OCI-LY7 (cell line): ENCODE results near the gene SPATA17. TPM values are rescaled to one million over a fixed set of nuclear protein-coding genes. Genes with fewer than 3 reads are reported as not detected.

Experiments used
- BruUV-seq: library from RNA; stranded (reverse); fragments of 400-500 nt; replicated peaks from 2 replicates; lab custom pipeline; 2021; lab: Mats Ljungman, UMichigan
- CTCF ChIA-PET: fragments of 300-600 bp; sonication (Branson Sonifier 250); formaldehyde crosslinking; loops from one replicate; lab custom pipeline; 2022; ENCODE audit warnings: antibody characterized with exemption; ENCODE audit not compliant: unreplicated experiment; lab: Charles Lee
- POLR2A ChIA-PET: fragments of 300-600 bp; sonication (Branson Sonifier 250); formaldehyde crosslinking; loops from one replicate; lab custom pipeline; 2022; ENCODE audit warnings: antibody characterized with exemption; lab: Charles Lee
- DNase-seq: peaks from one replicate; pipeline ENCODE4 v3.0.0-alpha.2; 2015; ENCODE audit warnings: low spot score
- H2AFZ ChIP-seq: fragments of 200-600 bp; sonication (generic), shearing (Covaris generic); 2 replicates; pipeline ENCODE4 v1.6.1; 2014; ENCODE audit warnings: mild to moderate bottlenecking, antibody characterized with exemption, low read length, moderate library complexity
- H3K27ac ChIP-seq: fragments of 200-600 bp; sonication (generic); 2 replicates; pipeline ENCODE4 v1.5.1; 2014; ENCODE audit warnings: mixed run types, low read depth, mild to moderate bottlenecking, moderate library complexity, low read length, inconsistent platforms; ENCODE audit not compliant: poor library complexity, severe bottlenecking
- H3K36me3 ChIP-seq: fragments of 200-600 bp; sonication (generic); 2 replicates; pipeline ENCODE4 v1.6.1; 2014; ENCODE audit warnings: mild to moderate bottlenecking, antibody characterized with exemption, low read length, moderate library complexity, mixed read lengths; ENCODE audit not compliant: insufficient read depth
- H3K4me1 ChIP-seq: fragments of 200-600 bp; sonication (generic); 2 replicates; pipeline ENCODE4 v1.5.1; 2014; ENCODE audit warnings: mild to moderate bottlenecking, low read length; ENCODE audit not compliant: insufficient read depth, poor library complexity, severe bottlenecking
- H3K4me2 ChIP-seq: fragments of 200-600 bp; sonication (generic); 2 replicates; pipeline ENCODE4 v1.6.1; 2014; ENCODE audit warnings: mild to moderate bottlenecking, low read length
- H3K4me3 ChIP-seq: fragments of 200-600 bp; sonication (generic); 2 replicates; pipeline ENCODE4 v1.5.1; 2014; ENCODE audit warnings: mild to moderate bottlenecking, low read depth, low read length; ENCODE audit not compliant: poor library complexity, severe bottlenecking
- H3K79me2 ChIP-seq: fragments of 200-600 bp; sonication (generic); 2 replicates; pipeline ENCODE4 v1.6.1; 2016; ENCODE audit warnings: low read depth, mild to moderate bottlenecking, low read length, moderate library complexity, mixed read lengths; ENCODE audit not compliant: insufficient read depth
- H3K9me2 ChIP-seq: fragments of 200-600 bp; sonication (generic); 2 replicates; pipeline ENCODE4 v1.6.1; 2016; ENCODE audit warnings: mild to moderate bottlenecking, low read length, mixed read lengths; ENCODE audit not compliant: insufficient read depth
- H3K9me3 ChIP-seq: fragments of 200-600 bp; sonication (generic); 2 replicates; pipeline ENCODE4 v1.6.1; 2014; ENCODE audit warnings: mild to moderate bottlenecking, mixed run types, low read length, mixed read lengths
- H4K20me1 ChIP-seq: fragments of 200-600 bp; sonication (generic); 2 replicates; pipeline ENCODE4 v1.6.1; 2014; ENCODE audit warnings: mild to moderate bottlenecking, antibody characterized with exemption, low read length, moderate library complexity, mixed read lengths; ENCODE audit not compliant: insufficient read depth
- EZH2phosphoT487 ChIP-seq: fragments of 200-600 bp; sonication (generic); IDR thresholded peaks from 2 replicates; pipeline ENCODE4 v1.6.1; 2018; ENCODE audit warnings: low read depth, borderline replicate concordance, mild to moderate bottlenecking, mixed run types, antibody characterized with exemption, low read length, moderate library complexity, mixed read lengths
- intact Hi-C: fragments of 100-400 bp; cut with micrococcal nuclease; formaldehyde crosslinking; loops from one replicate; pipeline ENCODE4 v1.10.0; 2022; ENCODE audit not compliant: unreplicated experiment
- total RNA-seq, 2 experiments: library from RNA; depleted of rRNA in 1 of 2; stranded (reverse); fragments of >200 nt in 1 of 2; shearing (Covaris generic) in 1 of 2; gene quantifications; 2 replicates each; pipeline ENCODE4 v1.2.3, GENCODE V29; 2014 to 2022
- TF ChIP-seq, protein P1 (sequence below): fragments of 200-600 bp; sonication (generic); conservative IDR thresholded peaks from 2 replicates; pipeline ENCODE4 v1.5.1; 2014; ENCODE audit warnings: mild to moderate bottlenecking, antibody characterized with exemption, low read length, moderate library complexity, mixed read lengths

Gene SPATA17
- total RNA-seq, 2 experiments from 2014 or later = not detected

DNA sequence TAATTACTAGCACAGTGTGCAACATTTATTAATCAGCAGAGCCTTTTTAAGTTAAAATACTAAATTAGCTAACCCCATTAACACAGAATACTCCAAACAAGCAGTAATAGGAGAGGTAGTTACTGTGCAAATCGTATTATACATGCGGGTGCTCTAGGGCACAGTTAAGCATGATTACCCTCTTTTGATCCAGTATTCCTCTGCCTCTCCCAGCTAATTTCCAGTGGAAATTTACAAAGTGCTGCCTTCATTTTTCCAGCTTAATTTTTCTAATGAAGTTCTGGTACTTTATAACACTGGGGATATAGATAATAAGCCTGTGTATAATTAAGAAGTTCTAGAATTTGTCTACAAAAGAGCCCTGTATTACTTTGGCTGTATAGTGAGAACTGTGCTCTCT, 159.9 kb downstream of the SPATA17 start:
- Histone ChIP-seq H3K9me3 (no peaks in the 10 kb centered on the region), H3K9me2 (no peaks in the 10 kb centered on the region), H3K79me2 (no peaks in the 10 kb centered on the region), H3K4me2 (no peak overlapping the region), H3K4me3 (no peak overlapping the region), H3K36me3 (no peaks in the 10 kb centered on the region), H4K20me1 (no peaks in the 10 kb centered on the region), H3K27ac (no peak overlapping the region), H3K4me1 (no peaks in the 10 kb centered on the region), H2AFZ (no peak overlapping the region)
- ChIA-PET CTCF (no interaction called here), POLR2A (interaction anchor here (0.6 kb wide), 1 partner anchor 48 kb away, joined by 3 read pairs; no protein-coding TSS in a partner anchor)
- no TSS peak for BruUV-seq
- intact Hi-C loops = no loop called here
- no peak for DNase-seq
- TF ChIP-seq EZH2phosphoT487 = no peak
- TF ChIP-seq, protein P1, sequence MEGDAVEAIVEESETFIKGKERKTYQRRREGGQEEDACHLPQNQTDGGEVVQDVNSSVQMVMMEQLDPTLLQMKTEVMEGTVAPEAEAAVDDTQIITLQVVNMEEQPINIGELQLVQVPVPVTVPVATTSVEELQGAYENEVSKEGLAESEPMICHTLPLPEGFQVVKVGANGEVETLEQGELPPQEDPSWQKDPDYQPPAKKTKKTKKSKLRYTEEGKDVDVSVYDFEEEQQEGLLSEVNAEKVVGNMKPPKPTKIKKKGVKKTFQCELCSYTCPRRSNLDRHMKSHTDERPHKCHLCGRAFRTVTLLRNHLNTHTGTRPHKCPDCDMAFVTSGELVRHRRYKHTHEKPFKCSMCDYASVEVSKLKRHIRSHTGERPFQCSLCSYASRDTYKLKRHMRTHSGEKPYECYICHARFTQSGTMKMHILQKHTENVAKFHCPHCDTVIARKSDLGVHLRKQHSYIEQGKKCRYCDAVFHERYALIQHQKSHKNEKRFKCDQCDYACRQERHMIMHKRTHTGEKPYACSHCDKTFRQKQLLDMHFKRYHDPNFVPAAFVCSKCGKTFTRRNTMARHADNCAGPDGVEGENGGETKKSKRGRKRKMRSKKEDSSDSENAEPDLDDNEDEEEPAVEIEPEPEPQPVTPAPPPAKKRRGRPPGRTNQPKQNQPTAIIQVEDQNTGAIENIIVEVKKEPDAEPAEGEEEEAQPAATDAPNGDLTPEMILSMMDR = no peak

DNA sequence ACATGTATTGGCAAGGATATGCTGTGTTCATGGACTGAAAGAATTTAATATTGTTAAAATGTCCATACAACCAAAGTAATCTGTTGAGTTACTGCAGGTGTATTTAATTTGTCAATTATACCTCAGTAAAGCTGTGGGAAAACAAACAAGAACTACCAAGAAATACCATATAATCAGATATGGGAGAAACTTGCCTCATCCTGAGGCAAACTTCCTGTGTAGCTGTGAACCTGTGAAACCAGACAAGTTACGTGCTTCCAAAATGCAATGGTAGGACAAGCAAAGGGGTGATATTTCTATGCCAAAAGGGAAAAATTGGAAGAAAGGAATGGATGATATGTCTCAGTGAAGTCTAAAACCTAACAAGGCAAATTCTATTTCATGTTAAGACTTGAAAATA, 174.6 kb downstream of the SPATA17 start:
- Histone ChIP-seq H4K20me1 (no peaks in the 10 kb centered on the region), H3K4me3 (no peak overlapping the region), H3K4me1 (no peaks in the 10 kb centered on the region), H3K9me2 (no peaks in the 10 kb centered on the region), H3K79me2 (no peaks in the 10 kb centered on the region), H3K27ac (no peak overlapping the region), H3K36me3 (no peaks in the 10 kb centered on the region), H3K4me2 (no peak overlapping the region), H2AFZ (no peak overlapping the region), H3K9me3 (no peaks in the 10 kb centered on the region)
- CTCF ChIA-PET = no interaction called here
- DNase-seq = no peak
- TF ChIP-seq, protein P1 = no peak
- TF ChIP-seq EZH2phosphoT487 = no peak
- intact Hi-C loops = no loop called here
- no TSS peak for BruUV-seq
- POLR2A ChIA-PET = no interaction called here

DNA sequence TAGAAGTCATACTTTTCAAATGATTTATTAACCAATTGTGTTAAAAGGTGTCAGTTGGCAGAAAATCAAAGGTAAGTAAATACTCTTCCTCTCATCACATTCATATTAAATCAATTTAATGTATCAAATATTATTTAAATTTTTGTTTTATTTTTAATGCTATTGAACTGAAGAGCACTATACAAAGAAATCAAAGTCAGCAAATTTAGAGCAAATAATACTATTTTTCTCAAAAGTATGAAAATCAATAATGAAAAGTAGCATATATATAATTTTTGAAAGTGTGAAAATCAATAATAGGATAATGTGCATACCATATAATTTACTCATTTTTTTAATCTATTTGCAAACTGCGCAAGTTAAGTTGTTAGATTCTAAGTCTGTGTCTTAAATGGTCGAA, 181.0 kb downstream of the SPATA17 start:
- no peak overlapping the region for H2AFZ ChIP-seq
- no peak overlapping the region for H3K4me2 ChIP-seq
- H3K36me3 ChIP-seq = no peaks in the 10 kb centered on the region
- no peaks in the 10 kb centered on the region for H4K20me1 ChIP-seq
- H3K9me2 ChIP-seq = no peaks in the 10 kb centered on the region
- intact Hi-C loops = no loop called here
- DNase-seq = no peak
- H3K4me1 ChIP-seq = no peaks in the 10 kb centered on the region
- TF ChIP-seq, protein P1 = no peak
- no peak for TF ChIP-seq EZH2phosphoT487
- no peak overlapping the region for H3K27ac ChIP-seq
- no TSS peak for BruUV-seq
- no peaks in the 10 kb centered on the region for H3K79me2 ChIP-seq
- no peaks in the 10 kb centered on the region for H3K9me3 ChIP-seq
- ChIA-PET CTCF (no interaction called here), POLR2A (no interaction called here)
- no peak overlapping the region for H3K4me3 ChIP-seq
